Neutrophil (primary cell): Measurements from ENCODE around the gene NFATC2.
"Not testable (repeated sequence)": the region's sequence is repeated elsewhere in the genome, so short reads cannot be mapped to it uniquely, and the experiment has no call there.

Experiments
- H3K27ac ChIP-seq: fragments of 200-600 bp; sonication (generic); 2 replicates; pipeline ENCODE4 v1.5.1; 2016; ENCODE audit warnings: mild to moderate bottlenecking, moderate library complexity
- H3K27me3 ChIP-seq: fragments of 200-600 bp; sonication (generic); 2 replicates; pipeline ENCODE4 v1.6.0; 2016; ENCODE audit warnings: mild to moderate bottlenecking
- H3K36me3 ChIP-seq: fragments of 200-600 bp; sonication (generic); 2 replicates; pipeline ENCODE4 v1.5.1; 2017
- H3K4me1 ChIP-seq, 2 experiments: fragments of 200-600 bp in 1 of 2; sonication (generic) in 1 of 2; 1 replicate in 1 of 2; 2 replicates in 1 of 2; pipeline versions ENCODE4 v1.5.1 to v1.6.1; 2013 to 2016; ENCODE audit warnings: low read depth in 1 of 2, low read length in 1 of 2, mild to moderate bottlenecking in 1 of 2, moderate library complexity in 1 of 2; ENCODE audit not compliant: control insufficient read depth in 1 of 2, insufficient read depth in 1 of 2
- H3K4me3 ChIP-seq, 2 experiments: fragments of 200-600 bp in 1 of 2; sonication (generic) in 1 of 2; 1 replicate in 1 of 2; 2 replicates in 1 of 2; pipeline ENCODE4 v1.5.1; 2013 to 2016; ENCODE audit warnings: low read depth in 1 of 2, low read length in 1 of 2, mild to moderate bottlenecking in 1 of 2, moderate library complexity in 1 of 2
- H3K9me3 ChIP-seq: fragments of 200-600 bp; sonication (generic); 2 replicates; pipeline ENCODE4 v1.5.1; 2016
- CTCF ChIP-seq: fragments of 200-600 bp; sonication (generic); IDR thresholded peaks from 2 replicates; pipeline ENCODE4 v1.5.1; 2016; ENCODE audit warnings: antibody characterized with exemption

NFATC2 gene

GRCh38 chr20:51347831-51348230, 194.7 kb downstream of the NFATC2 start:
- no peak overlapping the region for H3K27ac ChIP-seq
- TF ChIP-seq CTCF, result no peak
- H3K4me3 ChIP-seq, result no peak overlapping the region
- H3K4me1 ChIP-seq, result no peaks in the 10 kb centered on the region
- H3K9me3 ChIP-seq, result no peaks in the 10 kb centered on the region
- H3K36me3 ChIP-seq, result no peaks in the 10 kb centered on the region
- H3K27me3 ChIP-seq, result no peaks in the 10 kb centered on the region

GRCh38 chr20:51346686-51347485, 195.6 kb downstream of the NFATC2 start:
- Histone ChIP-seq H3K4me3 (no peak overlapping the region), H3K4me1 (no peaks in the 10 kb centered on the region), H3K27ac (no peak overlapping the region)

GRCh38 chr20:51345601-51346101, 196.9 kb downstream of the NFATC2 start:
- no peaks in the 10 kb centered on the region for H3K9me3 ChIP-seq
- H3K4me1 ChIP-seq, result no peaks in the 10 kb centered on the region
- TF ChIP-seq CTCF, result no peak
- no peaks in the 10 kb centered on the region for H3K27me3 ChIP-seq
- no peaks in the 10 kb centered on the region for H3K36me3 ChIP-seq
- no peak overlapping the region for H3K4me3 ChIP-seq
- H3K27ac ChIP-seq, result no peak overlapping the region

More at GRCh38 chr20:51346686-51347485, 195.6 kb downstream of the NFATC2 start:
- no peaks in the 10 kb centered on the region for H3K9me3 ChIP-seq
- H3K36me3 ChIP-seq, result no peaks in the 10 kb centered on the region
- no peak for TF ChIP-seq CTCF
- H3K27me3 ChIP-seq, result no peaks in the 10 kb centered on the region

- H3K27me3 ChIP-seq, result peaks cover 15% of the 10 kb centered on the region
- not testable (repeated sequence) for H3K27ac ChIP-seq, H3K4me1 ChIP-seq, H3K4me3 ChIP-seq, H3K36me3 ChIP-seq, H3K9me3 ChIP-seq
These were observed 198.7 kb downstream of the NFATC2 start for GRCh38 chr20:51343802-51344201.

- no peaks in the 10 kb centered on the region for H3K4me1 ChIP-seq
These were observed 199.8 kb downstream of the NFATC2 start for GRCh38 chr20:51342510-51343236.

More at GRCh38 chr20:51342510-51343236, 199.8 kb downstream of the NFATC2 start:
- Histone ChIP-seq H3K36me3 (no peaks in the 10 kb centered on the region), H3K9me3 (no peaks in the 10 kb centered on the region), H3K27me3 (peaks cover 15% of the 10 kb centered on the region), H3K4me3 (no peak overlapping the region), H3K27ac (no peak overlapping the region)
- TF ChIP-seq CTCF, result no peak
